ENCODE results near the gene IGF2BP2. TPM values are rescaled to one million over a fixed set of nuclear protein-coding genes. Genes with fewer than 3 reads are reported as not detected.
"Not testable (repeated sequence)": the region's sequence is repeated elsewhere in the genome, so short reads cannot be mapped to it uniquely, and the experiment has no call there.

The IGF2BP2 gene
- total RNA-seq, 1 experiment from 2014 or later: 97.8 TPM

GRCh38 chr3:185770109-185770508, 54.7 kb downstream of the IGF2BP2 start:
- in situ Hi-C loops (cut with HindIII; ENCODE audit: low pct_unique_long_range_greater_than_20kb, low sequenced_read_pairs): no loop called here
- ATAC-seq: no peak
- intact Hi-C loops (cut with micrococcal nuclease; ENCODE audit: unreplicated experiment): no loop called here
- Histone ChIP-seq H3K27ac (ENCODE audit: low read length) (no peak overlapping the region), H3K4me3 (ENCODE audit: low read depth in 2 of 2, low read length in 2 of 2) (no peak overlapping the region), H3K36me3 (ENCODE audit: control insufficient read depth, insufficient read depth, low read length) (no peaks in the 10 kb centered on the region), H3K4me1 (ENCODE audit: control insufficient read depth, insufficient read depth, low read length) (peaks cover 27% of the 10 kb centered on the region), H3K27me3 (ENCODE audit: control insufficient read depth, insufficient read depth, low read length) (no peaks in the 10 kb centered on the region), H3K9me3 (ENCODE audit: control insufficient read depth, insufficient read depth, low read depth, low read length) (no peaks in the 10 kb centered on the region)
- CTCF ChIA-PET: no interaction called here
- BruUV-seq (replicated peaks): no TSS peak
- no peak for DNase-seq (ENCODE audit: low read depth, low spot score)
- POLR2A ChIA-PET: no interaction called here
- TF ChIP-seq REST (IDR thresholded peaks at IDR 0.05; ENCODE audit: insufficient read depth in 1 of 2, low read depth in 2 of 2, low read length in 1 of 2) (no peak), SIN3A (IDR thresholded peaks at IDR 0.05; ENCODE audit: borderline replicate concordance, insufficient read depth, low read depth, low read length) (no peak), POLR2AphosphoS5 (IDR thresholded peaks at IDR 0.05; ENCODE audit: low read depth, low read length) (no peak), CTCF (IDR thresholded peaks at IDR 0.05) (no peak), TCF7L2 (IDR thresholded peaks at IDR 0.05; ENCODE audit: low read depth, low read length) (no peak)

GRCh38 chr3:185768578-185768982, 56.3 kb downstream of the IGF2BP2 start:
- POLR2A ChIA-PET: interaction anchor here (0.6 to 1.2 kb wide), 3 partner anchors 17 to 107 kb away, joined by 3 to 6 read pairs (median 5); no protein-coding TSS in a partner anchor
- H3K4me1 ChIP-seq (ENCODE audit: control insufficient read depth, insufficient read depth, low read length): peaks cover 27% of the 10 kb centered on the region
- H3K4me3 ChIP-seq (ENCODE audit: low read depth in 2 of 2, low read length in 2 of 2); in situ Hi-C loops (cut with HindIII; ENCODE audit: low pct_unique_long_range_greater_than_20kb, low sequenced_read_pairs); intact Hi-C loops (cut with micrococcal nuclease; ENCODE audit: unreplicated experiment); H3K27ac ChIP-seq (ENCODE audit: low read length); BruUV-seq (replicated peaks); H3K27me3 ChIP-seq (ENCODE audit: control insufficient read depth, insufficient read depth, low read length); H3K9me3 ChIP-seq (ENCODE audit: control insufficient read depth, insufficient read depth, low read depth, low read length); ATAC-seq; H3K36me3 ChIP-seq (ENCODE audit: control insufficient read depth, insufficient read depth, low read length): not testable (repeated sequence)
- peak; percentile 87 for TF ChIP-seq CTCF (IDR thresholded peaks at IDR 0.05)
- CTCF ChIA-PET: interaction anchor here (0.5 to 1.8 kb wide), 14 partner anchors 10 to 114 kb away, joined by 3 to 20 read pairs (median 4); no protein-coding TSS in a partner anchor
- peak; percentile 55 for DNase-seq (ENCODE audit: low read depth, low spot score)
